ENCODE data around the gene FAM162A. TPM values are rescaled to one million over a fixed set of nuclear protein-coding genes. Genes with fewer than 3 reads are reported as not detected.
A peak's percentile ranks its signal among the peaks of the same experiment; 100 is the strongest.

FAM162A gene
- total RNA-seq, 1 donor from 2014 or later, result 70.0 TPM

DNA sequence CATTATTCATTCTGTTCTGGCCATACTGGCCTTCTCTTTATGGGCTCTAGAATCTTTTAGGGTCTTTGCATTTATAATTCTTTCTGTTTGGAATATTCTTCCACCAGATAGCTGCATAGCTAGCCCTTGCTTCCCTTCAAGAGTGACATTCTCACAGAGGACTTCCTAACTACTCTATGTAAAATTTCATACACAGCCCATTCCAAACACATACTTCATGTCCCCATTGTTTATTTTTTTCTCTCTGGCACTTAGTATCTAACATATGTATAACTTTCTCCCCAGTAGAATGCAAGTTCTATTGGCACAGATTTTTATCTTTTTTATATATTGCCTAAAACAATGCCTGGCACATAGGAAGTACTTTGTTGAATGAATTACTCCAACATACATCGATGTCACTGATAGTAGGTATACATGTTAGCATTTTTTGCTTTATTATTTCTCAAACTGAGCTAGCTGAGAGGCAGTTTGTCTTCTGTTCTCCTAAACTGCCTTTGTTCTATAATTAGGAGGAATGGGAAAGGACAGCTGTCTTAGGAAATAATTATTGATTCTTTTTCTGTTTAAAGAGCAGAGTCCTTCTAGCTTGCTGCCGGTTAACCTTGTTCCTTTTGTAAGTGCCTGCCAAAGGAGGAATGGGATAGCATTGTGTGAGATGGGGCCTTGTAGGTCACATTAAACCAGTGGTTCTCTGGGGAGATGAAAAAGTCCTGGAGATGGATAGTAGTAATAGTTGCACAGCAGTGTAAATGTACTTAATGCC is 7.9 kb downstream of the FAM162A start:
- H3K27me3 Mint-ChIP-seq (ENCODE audit: insufficient read depth), result no peaks in the 10 kb centered on the region
- no peak overlapping the region for H3K4me3 Mint-ChIP-seq
- peaks cover 20% of the 10 kb centered on the region for H3K36me3 Mint-ChIP-seq (ENCODE audit: low read depth)
- no peaks in the 10 kb centered on the region for H3K9me3 Mint-ChIP-seq
- H3K4me1 Mint-ChIP-seq (ENCODE audit: low read depth), result peaks cover 53% of the 10 kb centered on the region
- no peak for DNase-seq (ENCODE audit: low spot score)
- no peak overlapping the region for H3K27ac Mint-ChIP-seq
- intact Hi-C loops (cut with micrococcal nuclease), result no loop called here

GRCh38 chr3:122392868-122393844 is 9.2 kb downstream of the FAM162A start:
- H3K4me1 Mint-ChIP-seq (ENCODE audit: low read depth), result peaks cover 46% of the 10 kb centered on the region
- intact Hi-C loops (cut with micrococcal nuclease), result loop anchor here (1.0 kb wide), 3 partner anchors 140 to 286 kb away; no protein-coding TSS in a partner anchor
- DNase-seq (ENCODE audit: low spot score), result no peak
- H3K36me3 Mint-ChIP-seq (ENCODE audit: low read depth), result peaks cover 14% of the 10 kb centered on the region
- H3K27ac Mint-ChIP-seq, result no peak overlapping the region
- H3K4me3 Mint-ChIP-seq, result no peak overlapping the region
- H3K27me3 Mint-ChIP-seq (ENCODE audit: insufficient read depth), result no peaks in the 10 kb centered on the region
- H3K9me3 Mint-ChIP-seq, result no peaks in the 10 kb centered on the region

- Mint-ChIP-seq H3K27me3 (ENCODE audit: insufficient read depth) (no peaks in the 10 kb centered on the region), H3K4me1 (ENCODE audit: low read depth) (peaks cover 39% of the 10 kb centered on the region), H3K36me3 (ENCODE audit: low read depth) (peaks cover 10% of the 10 kb centered on the region), H3K27ac (no peak overlapping the region), H3K4me3 (no peak overlapping the region), H3K9me3 (no peaks in the 10 kb centered on the region)
- intact Hi-C loops (cut with micrococcal nuclease), result no loop called here
- DNase-seq (ENCODE audit: low spot score), result no peak
Observed at GRCh38 chr3:122394173-122394572, 10.2 kb downstream of the FAM162A start.

DNA sequence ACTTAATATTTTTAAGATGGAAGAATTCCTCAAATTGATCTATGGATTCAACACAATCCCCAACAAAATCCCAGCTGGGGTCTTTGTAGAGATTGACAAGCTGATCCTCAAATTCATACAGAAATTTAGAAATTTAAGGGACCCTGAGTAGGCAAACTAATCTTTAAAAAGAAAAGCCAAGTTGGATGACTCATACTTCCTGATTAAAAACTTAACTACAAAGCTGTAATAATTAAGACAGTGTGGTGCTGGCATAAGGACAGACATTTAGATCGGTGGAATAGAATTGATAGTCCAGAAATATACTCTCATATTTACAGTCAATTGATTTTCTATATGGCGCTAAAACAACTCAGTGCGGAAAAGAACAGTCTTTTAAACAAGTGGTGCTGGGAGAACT is 11.6 kb downstream of the FAM162A start:
- intact Hi-C loops (cut with micrococcal nuclease), result loop anchor here (1.0 kb wide), 1 partner anchor 20 kb away; no protein-coding TSS in a partner anchor
- DNase-seq (ENCODE audit: low spot score), result no peak
- H3K9me3 Mint-ChIP-seq, result no peaks in the 10 kb centered on the region
- no peaks in the 10 kb centered on the region for H3K27me3 Mint-ChIP-seq (ENCODE audit: insufficient read depth)
- no peak overlapping the region for H3K27ac Mint-ChIP-seq
- H3K4me1 Mint-ChIP-seq (ENCODE audit: low read depth), result peaks cover 37% of the 10 kb centered on the region
- peaks cover 12% of the 10 kb centered on the region for H3K36me3 Mint-ChIP-seq (ENCODE audit: low read depth)
- H3K4me3 Mint-ChIP-seq, result no peak overlapping the region

- Mint-ChIP-seq H3K36me3 (ENCODE audit: low read depth) (peaks cover 12% of the 10 kb centered on the region), H3K4me1 (ENCODE audit: low read depth) (peaks cover 37% of the 10 kb centered on the region), H3K4me3 (no peak overlapping the region), H3K9me3 (no peaks in the 10 kb centered on the region), H3K27ac (no peak overlapping the region), H3K27me3 (ENCODE audit: insufficient read depth) (no peaks in the 10 kb centered on the region)
- no peak for DNase-seq (ENCODE audit: low spot score)
- intact Hi-C loops (cut with micrococcal nuclease), result no loop called here
Observed at GRCh38 chr3:122396511-122396910, 12.5 kb downstream of the FAM162A start.

DNA sequence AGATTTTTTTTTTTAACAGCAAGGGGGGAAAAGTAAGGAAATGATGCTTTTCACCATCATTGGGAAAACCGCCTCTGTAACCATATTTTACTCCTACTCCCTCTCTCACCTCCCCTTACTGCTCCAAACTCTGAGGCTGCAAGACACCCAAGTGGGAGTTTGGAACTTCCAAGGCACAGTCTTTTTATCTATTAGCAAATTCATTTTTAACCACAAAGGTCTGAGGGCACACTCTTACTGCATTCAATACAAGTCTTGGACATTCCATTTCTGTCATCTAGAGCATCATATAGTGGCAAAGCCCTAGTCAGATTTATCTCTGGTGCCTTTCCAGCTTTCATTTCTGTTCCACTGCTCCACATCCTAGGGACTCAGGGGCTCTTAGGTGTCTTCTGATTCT is 13.2 kb downstream of the FAM162A start:
- intact Hi-C loops (cut with micrococcal nuclease), result no loop called here
- no peaks in the 10 kb centered on the region for H3K9me3 Mint-ChIP-seq

GRCh38 chr3:122398920-122399319 is 14.9 kb downstream of the FAM162A start:
- Mint-ChIP-seq H3K4me1 (ENCODE audit: low read depth) (peaks cover 44% of the 10 kb centered on the region), H3K4me3 (no peak overlapping the region), H3K27me3 (ENCODE audit: insufficient read depth) (no peaks in the 10 kb centered on the region), H3K36me3 (ENCODE audit: low read depth) (peaks cover 21% of the 10 kb centered on the region), H3K27ac (no peak overlapping the region), H3K9me3 (no peaks in the 10 kb centered on the region)
- no peak for DNase-seq (ENCODE audit: low spot score)
- intact Hi-C loops (cut with micrococcal nuclease), result no loop called here

More for the DNA sequence above, 13.2 kb downstream of the FAM162A start:
- peaks cover 12% of the 10 kb centered on the region for H3K36me3 Mint-ChIP-seq (ENCODE audit: low read depth)
- no peaks in the 10 kb centered on the region for H3K27me3 Mint-ChIP-seq (ENCODE audit: insufficient read depth)
- H3K4me3 Mint-ChIP-seq, result no peak overlapping the region
- peak overlapping the region; percentile 51 for H3K27ac Mint-ChIP-seq
- peaks cover 37% of the 10 kb centered on the region for H3K4me1 Mint-ChIP-seq (ENCODE audit: low read depth)
- no peak for DNase-seq (ENCODE audit: low spot score)

- intact Hi-C loops (cut with micrococcal nuclease), result no loop called here
- Mint-ChIP-seq H3K4me3 (no peak overlapping the region), H3K27me3 (ENCODE audit: insufficient read depth) (no peaks in the 10 kb centered on the region), H3K27ac (no peak overlapping the region), H3K36me3 (ENCODE audit: low read depth) (peaks cover 27% of the 10 kb centered on the region), H3K9me3 (no peaks in the 10 kb centered on the region), H3K4me1 (ENCODE audit: low read depth) (peaks cover 9% of the 10 kb centered on the region)
- DNase-seq (ENCODE audit: low spot score), result no peak
Observed at GRCh38 chr3:122403489-122403888, 19.5 kb downstream of the FAM162A start.

GRCh38 chr3:122405015-122405414 is 21.0 kb downstream of the FAM162A start:
- Mint-ChIP-seq H3K9me3 (no peaks in the 10 kb centered on the region), H3K36me3 (ENCODE audit: low read depth) (peaks cover 37% of the 10 kb centered on the region), H3K27me3 (ENCODE audit: insufficient read depth) (no peaks in the 10 kb centered on the region), H3K27ac (no peak overlapping the region), H3K4me3 (no peak overlapping the region), H3K4me1 (ENCODE audit: low read depth) (peaks cover 9% of the 10 kb centered on the region)
- no peak for DNase-seq (ENCODE audit: low spot score)
- intact Hi-C loops (cut with micrococcal nuclease), result no loop called here

GRCh38 chr3:122406198-122406597 is 22.2 kb downstream of the FAM162A start:
- Mint-ChIP-seq H3K9me3 (no peaks in the 10 kb centered on the region), H3K27me3 (ENCODE audit: insufficient read depth) (no peaks in the 10 kb centered on the region), H3K4me3 (no peak overlapping the region), H3K4me1 (ENCODE audit: low read depth) (peaks cover 9% of the 10 kb centered on the region), H3K27ac (no peak overlapping the region), H3K36me3 (ENCODE audit: low read depth) (peaks cover 42% of the 10 kb centered on the region)
- no peak for DNase-seq (ENCODE audit: low spot score)
- intact Hi-C loops (cut with micrococcal nuclease), result no loop called here

GRCh38 chr3:122407946-122408345 is 24.0 kb downstream of the FAM162A start:
- intact Hi-C loops (cut with micrococcal nuclease), result no loop called here
- DNase-seq (ENCODE audit: low spot score), result no peak
- H3K27ac Mint-ChIP-seq, result no peak overlapping the region
- no peak overlapping the region for H3K4me3 Mint-ChIP-seq
- no peaks in the 10 kb centered on the region for H3K9me3 Mint-ChIP-seq
- peaks cover 22% of the 10 kb centered on the region for H3K4me1 Mint-ChIP-seq (ENCODE audit: low read depth)
- H3K27me3 Mint-ChIP-seq (ENCODE audit: insufficient read depth), result no peaks in the 10 kb centered on the region
- peaks cover 45% of the 10 kb centered on the region for H3K36me3 Mint-ChIP-seq (ENCODE audit: low read depth)

GRCh38 chr3:122409446-122409845 is 25.5 kb downstream of the FAM162A start:
- Mint-ChIP-seq H3K9me3 (no peaks in the 10 kb centered on the region), H3K36me3 (ENCODE audit: low read depth) (peaks cover 43% of the 10 kb centered on the region), H3K4me3 (no peak overlapping the region), H3K27ac (no peak overlapping the region), H3K4me1 (ENCODE audit: low read depth) (peaks cover 25% of the 10 kb centered on the region), H3K27me3 (ENCODE audit: insufficient read depth) (no peaks in the 10 kb centered on the region)
- intact Hi-C loops (cut with micrococcal nuclease), result no loop called here
- no peak for DNase-seq (ENCODE audit: low spot score)

GRCh38 chr3:122410111-122410510 is 26.1 kb downstream of the FAM162A start:
- DNase-seq (ENCODE audit: low spot score), result no peak
- Mint-ChIP-seq H3K4me3 (no peak overlapping the region), H3K27ac (no peak overlapping the region), H3K4me1 (ENCODE audit: low read depth) (peaks cover 31% of the 10 kb centered on the region), H3K27me3 (ENCODE audit: insufficient read depth) (no peaks in the 10 kb centered on the region), H3K36me3 (ENCODE audit: low read depth) (peaks cover 48% of the 10 kb centered on the region), H3K9me3 (no peaks in the 10 kb centered on the region)
- intact Hi-C loops (cut with micrococcal nuclease), result loop anchor here (10.0 kb wide), 1 partner anchor 385 kb away; the partner anchor contains the start of genes HSPBAP1 and SLC49A4
